GM19452 (cell line): ENCODE results near the gene INSIG1.

Source experiments
- ATAC-seq: cut with Tn5 transposase; IDR thresholded peaks from one replicate; pipeline ENCODE4 v1.9.1; 2021; ENCODE audit not compliant: unreplicated experiment

INSIG1 gene

DNA sequence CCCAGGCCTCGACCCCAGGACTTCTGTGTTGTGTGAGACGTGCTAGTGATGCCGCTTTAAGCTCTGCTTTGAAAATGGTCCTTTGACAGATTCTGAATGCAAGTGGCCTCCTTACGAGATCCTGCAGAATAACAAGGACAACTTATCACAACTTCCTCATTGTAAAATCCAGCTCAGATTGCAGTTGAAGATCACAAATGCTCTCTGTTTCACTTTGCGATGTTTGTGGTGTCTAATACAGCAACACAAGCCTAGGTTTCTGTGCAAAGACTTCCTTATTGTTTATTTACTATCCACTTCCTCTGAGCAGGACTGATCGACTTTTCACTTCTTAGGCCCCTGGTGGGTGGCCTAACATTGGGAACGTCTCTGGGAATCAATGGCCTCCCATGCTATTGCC, 31.7 kb upstream of the INSIG1 start:
- no peak for ATAC-seq

- no peak for ATAC-seq
Observed at GRCh38 chr7:155266440-155266839, 31.2 kb upstream of the INSIG1 start.

DNA sequence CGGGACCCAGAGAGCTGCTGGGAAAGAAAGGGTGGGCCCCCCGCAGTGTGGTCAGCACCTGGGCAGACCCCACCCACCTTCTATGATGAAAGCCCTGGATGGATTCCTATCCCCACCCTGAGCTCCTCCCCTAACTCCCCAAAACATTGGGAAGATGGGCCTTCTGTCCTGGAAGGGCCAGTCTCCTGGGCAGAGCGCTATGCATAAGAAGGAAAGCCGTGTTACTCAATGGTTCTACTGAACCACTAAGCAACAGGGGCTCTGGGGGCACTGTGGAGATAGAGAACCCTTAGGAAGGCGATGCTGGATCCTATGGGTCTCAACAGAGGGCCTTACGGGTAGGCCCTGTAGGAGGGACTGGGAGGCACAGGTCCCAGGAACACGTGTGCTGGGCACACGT, 30.7 kb upstream of the INSIG1 start:
- no peak for ATAC-seq

DNA sequence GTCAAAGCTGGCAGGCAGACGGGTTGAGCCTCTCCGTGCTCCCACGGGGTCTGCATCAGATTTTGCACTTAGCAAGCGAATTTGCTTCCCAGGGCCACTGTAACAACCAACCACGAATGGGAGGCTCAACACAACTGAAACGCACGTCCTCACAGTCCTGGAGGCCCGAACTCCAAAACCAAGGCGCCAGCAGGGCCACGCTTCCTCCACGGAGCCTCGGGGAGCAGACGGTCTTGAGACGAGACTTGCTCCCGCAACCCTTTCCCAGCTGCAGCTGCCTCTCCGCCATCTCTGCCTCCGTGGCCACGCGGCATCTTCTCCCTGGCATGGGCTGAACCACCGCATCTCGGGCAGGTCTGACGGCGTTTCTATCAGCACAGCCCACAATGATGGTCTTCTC, 30.2 kb upstream of the INSIG1 start:
- ATAC-seq = no peak

- ATAC-seq = no peak
Observed at GRCh38 chr7:155268211-155268610, 29.5 kb upstream of the INSIG1 start.

GRCh38 chr7:155268921-155269650, 28.6 kb upstream of the INSIG1 start:
- ATAC-seq = no peak

GRCh38 chr7:155269766-155270585, 27.7 kb upstream of the INSIG1 start:
- ATAC-seq = no peak

DNA sequence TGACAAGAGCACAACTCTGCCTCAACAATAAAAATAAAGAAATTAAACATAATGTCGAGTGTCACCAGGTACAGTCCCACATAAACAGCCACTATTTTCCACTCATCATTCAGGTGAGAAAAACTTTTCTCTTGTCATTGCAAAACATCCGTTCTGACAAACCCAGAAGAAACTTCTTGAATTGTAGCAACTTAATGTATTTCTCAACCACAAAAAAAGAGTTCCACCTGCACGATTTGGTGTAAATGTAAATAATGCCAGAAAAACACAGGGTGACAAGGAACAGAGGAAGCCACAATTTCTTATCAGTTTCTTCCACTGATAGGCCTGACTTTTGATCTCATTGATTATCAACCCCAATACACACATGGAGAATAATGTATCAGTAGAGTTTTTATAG, 26.8 kb upstream of the INSIG1 start:
- ATAC-seq = no peak

DNA sequence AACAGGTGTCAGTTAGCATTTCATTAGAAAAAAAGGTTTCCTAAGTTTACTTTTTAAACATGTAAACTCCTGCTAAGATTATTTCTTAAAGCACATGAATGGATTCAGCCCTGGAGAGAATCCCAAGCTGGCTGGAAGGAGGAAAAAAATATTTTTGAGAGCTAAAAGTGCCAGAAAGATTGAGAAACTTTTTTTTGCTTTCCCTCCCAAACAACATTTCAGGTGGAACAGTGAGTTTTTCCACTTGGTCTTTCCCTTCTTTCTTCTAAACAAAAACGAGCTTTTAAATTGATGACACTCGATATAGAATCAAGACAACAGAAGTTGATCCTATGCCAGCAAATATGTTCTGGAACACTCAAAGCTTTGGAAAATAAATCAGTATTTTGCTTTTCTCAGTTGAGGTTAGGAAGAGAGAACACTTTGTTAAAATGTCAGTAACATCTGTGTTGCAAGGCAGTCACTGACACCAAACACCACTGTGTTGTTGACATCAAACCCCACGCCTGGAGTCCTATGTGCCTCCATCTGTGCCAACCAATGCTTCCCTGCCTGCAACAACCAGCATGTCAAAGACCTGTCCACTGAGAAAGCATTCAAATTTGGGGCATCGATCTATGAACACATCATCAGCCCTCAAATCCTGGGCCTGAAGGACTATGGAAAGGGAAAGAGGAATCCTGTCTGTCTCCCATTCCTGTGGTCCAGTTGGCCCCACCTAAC, 22.9 kb upstream of the INSIG1 start:
- no peak for ATAC-seq

DNA sequence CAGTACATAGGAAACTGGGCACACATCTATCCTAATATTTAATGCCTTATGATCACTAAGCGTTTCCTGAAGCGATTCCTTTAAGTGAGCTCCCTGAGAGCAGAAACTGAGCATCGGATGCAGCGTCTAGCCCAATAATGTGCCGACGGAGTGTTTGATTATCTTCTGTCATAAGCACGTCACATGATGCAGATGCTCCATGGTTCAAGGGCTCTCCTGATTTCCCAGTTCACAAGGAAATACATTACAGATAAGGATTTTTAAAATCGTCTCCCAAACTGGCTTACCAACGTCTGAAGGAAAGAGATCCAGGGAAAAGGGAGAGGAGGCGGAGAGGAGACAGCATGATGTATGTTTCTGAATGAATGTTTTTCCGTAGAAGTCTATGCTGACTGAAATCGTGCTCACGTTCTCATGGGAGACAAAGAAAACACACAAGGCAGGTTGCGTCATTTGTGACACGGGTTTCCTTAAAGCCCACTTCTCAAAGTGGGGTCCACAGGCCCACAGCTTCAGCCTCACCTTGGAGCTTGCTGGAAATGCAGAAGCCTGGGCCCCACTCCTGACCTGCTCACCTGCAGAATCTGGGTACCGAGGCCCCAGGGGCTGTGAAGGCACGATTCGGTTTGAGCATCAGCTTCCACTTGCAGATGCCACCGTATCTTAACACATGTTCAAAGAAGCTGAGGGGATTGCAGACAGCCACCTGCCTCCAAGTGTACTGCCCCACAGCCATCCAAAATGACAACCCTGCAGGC, 21.5 kb upstream of the INSIG1 start:
- ATAC-seq = no peak

DNA sequence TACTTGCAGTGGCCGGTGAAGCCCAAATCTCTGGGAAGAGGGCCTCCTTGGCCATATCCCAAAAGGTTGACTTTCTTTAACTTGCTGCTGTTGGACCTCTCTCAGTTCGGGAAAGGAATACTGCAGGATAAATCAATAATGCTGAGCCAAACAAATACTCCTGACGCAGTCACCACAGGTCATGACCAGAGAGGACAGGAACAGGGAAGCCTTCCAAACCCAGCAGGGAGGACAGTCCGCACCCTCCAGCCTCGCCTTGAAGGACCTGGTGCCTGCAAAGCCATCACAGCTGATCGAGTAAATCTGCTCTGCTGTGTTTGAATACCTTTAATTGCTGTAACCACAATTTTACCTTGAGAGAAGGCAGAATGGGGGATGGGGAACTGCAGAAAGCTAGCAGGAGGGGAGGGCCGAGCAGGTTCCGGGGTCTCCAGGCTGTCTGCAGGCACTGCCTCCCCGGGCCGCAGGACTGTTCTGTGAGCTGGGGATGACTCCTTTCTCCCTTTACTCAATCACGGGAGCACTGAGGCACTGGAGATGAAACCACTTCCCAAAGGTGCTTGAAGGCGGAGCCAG, 20.8 kb upstream of the INSIG1 start:
- no peak for ATAC-seq

DNA sequence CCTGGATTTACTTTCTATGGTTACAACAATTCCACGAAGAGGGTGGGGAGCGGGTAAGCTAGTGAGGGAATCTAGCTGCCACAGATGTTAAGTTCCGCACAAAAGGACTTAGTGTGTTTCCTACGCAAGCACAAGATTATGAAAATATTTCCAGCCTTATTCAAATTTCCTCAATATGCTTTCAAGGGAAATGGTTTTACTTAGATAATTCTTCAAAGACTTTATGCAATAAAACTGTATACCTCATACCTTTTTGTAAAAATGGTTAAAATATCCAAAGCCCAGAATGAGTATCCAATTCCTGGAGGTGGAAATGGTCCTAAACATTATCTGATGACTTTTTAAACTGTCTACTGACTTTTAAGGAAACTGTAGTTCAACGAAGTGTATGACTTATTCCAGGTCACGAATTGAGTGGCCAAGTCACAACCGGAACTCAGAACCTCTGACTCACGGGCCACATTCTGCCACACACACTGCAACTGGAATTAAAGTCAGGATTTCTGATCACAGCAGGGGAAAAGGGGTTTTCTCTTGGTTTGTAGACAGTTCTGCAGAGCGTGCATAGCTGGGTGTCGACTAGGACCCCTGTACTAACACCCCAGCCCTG, 20.2 kb upstream of the INSIG1 start:
- no peak for ATAC-seq

GRCh38 chr7:155278921-155279320, 18.8 kb upstream of the INSIG1 start:
- ATAC-seq = no peak

- no peak for ATAC-seq
Observed at GRCh38 chr7:155279787-155280445, 17.8 kb upstream of the INSIG1 start.

DNA sequence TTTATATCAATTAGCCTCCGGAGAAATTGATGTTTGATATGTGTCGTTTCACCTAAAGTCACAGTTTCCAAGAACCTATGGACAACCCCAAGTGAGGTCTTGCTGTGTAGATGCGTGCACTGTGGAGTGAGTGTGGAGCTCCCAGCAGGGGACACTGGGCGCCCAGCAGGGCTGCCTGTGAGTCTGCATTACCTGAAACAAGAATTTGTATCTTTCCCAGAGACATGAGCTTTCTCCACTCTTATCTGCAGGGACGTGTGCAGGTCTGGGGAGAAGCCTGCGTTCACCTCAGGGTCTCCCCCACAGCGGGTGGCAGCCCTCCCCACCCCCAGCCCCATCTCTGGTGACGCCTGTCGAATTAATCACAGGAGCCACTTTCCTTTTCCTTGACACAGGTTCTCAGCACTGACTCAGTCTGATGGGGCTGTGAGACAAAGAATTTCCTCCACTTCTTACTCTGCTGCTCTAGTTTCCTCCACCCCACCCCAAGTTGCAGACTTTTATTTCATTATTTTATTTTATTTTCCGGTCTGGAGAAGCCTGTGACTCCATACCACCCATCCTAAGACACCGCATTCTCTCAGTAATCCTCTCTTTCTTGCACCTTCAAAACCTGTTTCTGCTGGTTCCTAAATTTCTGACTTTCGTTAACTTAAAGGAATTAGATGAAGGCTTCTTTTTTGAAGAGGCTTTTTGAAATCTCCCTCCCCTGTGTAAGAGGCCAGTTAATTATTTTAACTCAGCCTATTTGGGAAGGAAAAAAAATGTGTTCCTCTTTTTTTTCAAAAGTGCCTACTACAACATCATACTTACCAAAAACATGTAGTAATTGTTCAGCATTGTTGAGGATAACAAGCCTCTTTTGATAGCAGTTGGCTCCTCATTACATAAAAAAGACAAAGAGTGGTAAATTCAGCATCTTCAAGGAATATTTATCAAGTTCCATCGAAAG, 17.0 kb upstream of the INSIG1 start:
- no peak for ATAC-seq

GRCh38 chr7:155281398-155281969, 16.2 kb upstream of the INSIG1 start:
- ATAC-seq = no peak

DNA sequence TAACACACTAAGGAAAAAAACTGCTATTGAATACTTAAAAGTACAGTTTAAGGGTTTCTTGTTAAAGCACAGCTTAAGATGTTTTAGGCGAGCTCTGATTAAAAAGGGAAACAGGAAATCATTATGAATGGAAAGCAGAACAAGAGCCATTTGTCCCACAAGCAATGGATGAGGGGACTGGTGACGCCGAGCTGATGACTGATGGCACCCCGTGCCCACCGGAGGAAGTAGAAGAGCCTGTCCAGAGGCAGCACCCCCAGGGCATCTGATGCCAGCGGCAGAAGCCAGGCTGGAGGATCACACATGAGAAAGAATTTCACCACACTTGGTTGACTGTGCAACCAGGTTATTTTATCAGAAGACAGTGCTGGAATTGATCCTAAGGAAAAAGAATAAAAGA, 15.0 kb upstream of the INSIG1 start:
- ATAC-seq = no peak

- peak; percentile 96 for ATAC-seq
Observed at GRCh38 chr7:155283565-155284194, 14.0 kb upstream of the INSIG1 start.
